Measurements from ENCODE around the gene KRT3.

Gene KRT3

DNA sequence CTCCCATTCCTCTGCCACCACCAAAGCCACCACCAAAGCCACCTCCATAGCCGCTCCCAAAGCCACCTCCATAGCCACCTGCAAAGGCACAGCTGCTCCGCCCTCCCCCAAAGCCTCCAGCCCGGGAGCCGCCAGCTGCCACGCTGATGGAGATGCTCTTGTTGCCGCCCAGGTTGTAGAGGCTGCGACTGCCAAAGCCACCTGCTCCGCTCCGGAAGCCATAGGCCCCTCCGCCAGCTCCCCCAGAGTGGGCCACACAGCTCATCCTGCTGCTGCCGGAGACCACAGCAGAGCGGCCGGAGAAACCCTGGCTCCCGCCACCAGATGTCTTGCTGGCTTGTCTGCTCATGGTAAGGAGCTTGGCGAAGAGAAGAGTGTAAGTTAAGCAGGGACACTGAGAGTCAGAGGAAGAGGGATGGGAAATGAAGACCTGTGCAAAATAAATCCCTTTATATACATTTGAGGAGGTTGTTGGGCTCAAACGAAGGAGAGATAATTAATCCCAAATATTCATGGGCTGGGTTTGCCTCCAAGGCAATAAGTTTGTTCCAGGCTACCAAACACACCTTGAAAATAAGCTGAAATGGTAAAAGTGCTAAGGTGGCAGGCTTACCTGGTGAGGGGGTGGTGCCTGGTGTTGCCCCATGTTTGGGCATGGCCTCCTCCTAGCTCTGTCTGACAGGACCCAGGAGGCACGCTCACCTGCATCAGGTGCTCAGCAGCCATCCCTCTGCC, at the start of gene KRT3:
KRT3 (minus strand) TSS at position 424 of the 735 bp plus-strand sequence; CDS start at position 349, 75 bp downstream.
- DNase-seq (ENCODE audit: low read depth in 4 of 4, low spot score in 1 of 4): no peak

GRCh38 chr12:52844386-52844785, 48.5 kb upstream of the KRT3 start:
- no peak for DNase-seq (ENCODE audit: low read depth in 4 of 4, low spot score in 1 of 4)

- DNase-seq (ENCODE audit: low read depth in 4 of 4, low spot score in 1 of 4): no peak
Observed at GRCh38 chr12:52839436-52840105, 43.7 kb upstream of the KRT3 start.

DNA sequence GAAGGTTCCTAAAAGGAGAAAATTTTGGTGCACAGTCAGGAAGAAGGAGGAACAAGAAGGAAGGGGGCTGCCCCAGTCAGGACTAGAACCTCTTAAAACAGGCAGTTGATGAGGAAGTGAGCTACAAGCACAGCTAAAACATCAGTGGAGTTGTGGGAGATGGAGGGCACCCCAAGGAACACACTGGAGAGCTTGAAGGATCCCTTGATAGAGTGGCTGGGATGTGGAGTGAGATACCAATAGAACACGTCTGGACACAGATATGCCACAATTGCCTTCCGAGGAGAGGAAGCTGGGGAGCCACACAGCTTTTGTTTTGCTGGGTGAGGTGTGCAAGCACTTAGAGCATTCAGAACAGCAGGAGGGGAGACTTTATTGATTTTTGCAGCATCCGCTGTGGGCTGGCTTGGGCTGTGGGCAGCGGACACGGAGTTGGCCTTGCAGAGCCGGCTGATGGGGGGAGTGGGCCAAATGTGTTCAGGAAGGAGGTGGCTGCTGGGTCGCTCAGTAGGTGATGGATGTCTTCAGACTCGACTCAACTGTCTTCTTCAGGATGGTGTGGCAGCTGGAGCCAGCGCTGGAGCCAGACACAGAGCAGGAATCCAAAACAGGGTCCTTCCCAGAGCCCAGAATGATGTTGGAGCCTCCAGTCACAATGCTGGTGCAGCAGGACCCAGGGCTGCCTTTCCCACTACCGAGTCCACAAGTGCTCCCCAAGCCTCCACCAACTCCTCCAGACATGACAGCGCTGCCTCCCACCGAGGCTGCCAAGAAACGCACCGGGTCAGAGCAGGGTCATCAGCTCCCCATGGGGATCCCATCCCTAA, 42.9 kb upstream of the KRT3 start:
- DNase-seq (ENCODE audit: low read depth in 4 of 4, low spot score in 1 of 4): no peak

- no peak for DNase-seq (ENCODE audit: low read depth in 4 of 4, low spot score in 1 of 4)
Observed at GRCh38 chr12:52837781-52838608, 42.1 kb upstream of the KRT3 start.

DNA sequence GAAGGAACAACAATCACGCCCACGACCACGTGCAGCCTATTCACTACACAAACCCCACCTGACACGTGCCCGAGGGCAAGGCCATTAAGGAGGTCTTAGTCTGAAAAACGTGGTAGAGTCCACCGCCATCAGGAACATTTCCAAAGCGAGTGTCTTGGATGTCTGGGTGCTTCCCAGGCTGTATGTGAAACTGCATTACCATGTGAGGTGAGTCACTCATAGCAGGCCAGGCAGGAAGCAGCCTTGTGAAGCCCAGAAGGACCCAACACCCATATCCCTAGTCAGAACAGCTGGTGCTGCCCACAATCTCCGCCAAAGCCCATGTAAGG, 41.5 kb upstream of the KRT3 start:
- no peak for DNase-seq (ENCODE audit: low read depth in 4 of 4, low spot score in 1 of 4)

DNA sequence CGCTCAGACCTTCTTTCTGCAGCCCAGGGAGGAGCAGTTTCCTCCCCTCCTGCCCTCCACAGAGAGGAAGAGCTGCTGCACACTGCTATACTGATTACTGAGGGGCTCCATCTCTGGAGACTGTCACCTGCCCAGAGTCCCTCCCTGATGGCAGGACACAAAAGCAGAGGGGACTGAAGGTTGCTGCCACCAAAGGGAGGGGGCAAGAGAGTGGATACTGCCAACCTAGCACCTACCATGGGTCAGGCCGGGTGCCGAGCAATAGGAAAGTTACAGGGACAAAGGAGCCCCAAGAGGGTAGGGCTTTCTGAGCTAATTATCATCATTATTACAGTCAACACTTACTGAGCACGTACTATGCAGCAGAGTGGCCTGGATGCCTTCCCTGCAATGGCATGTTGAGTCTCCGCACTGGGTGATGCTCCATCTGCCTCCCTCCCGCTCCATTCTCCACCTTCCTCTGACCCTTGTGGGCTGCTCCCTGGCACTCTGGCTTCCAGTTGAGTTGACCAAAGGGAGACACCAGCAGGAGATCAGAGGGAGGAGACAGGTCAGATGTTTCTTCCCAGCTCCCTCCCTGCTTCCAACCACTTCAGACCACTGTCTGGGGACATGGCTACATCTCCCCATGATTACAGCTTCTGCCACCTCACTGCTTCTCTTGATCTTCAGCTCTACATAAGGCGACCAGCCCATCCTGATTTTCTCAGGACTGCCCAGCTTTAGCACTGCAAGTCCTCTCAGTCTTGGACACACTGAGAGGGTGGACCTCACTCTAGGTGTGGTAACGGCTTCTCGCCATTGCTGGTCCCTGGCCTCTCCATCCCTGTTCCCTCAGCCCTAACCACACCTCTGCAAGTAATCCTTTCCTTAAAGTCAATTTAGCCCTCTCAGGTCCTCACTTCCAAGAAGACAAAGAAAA, 40.8 kb upstream of the KRT3 start:
- no peak for DNase-seq (ENCODE audit: low read depth in 4 of 4, low spot score in 1 of 4)

GRCh38 chr12:52836042-52836466, 40.1 kb upstream of the KRT3 start:
- DNase-seq (ENCODE audit: low read depth in 4 of 4, low spot score in 1 of 4): peak; percentile 13 to 43 (median 19)

DNA sequence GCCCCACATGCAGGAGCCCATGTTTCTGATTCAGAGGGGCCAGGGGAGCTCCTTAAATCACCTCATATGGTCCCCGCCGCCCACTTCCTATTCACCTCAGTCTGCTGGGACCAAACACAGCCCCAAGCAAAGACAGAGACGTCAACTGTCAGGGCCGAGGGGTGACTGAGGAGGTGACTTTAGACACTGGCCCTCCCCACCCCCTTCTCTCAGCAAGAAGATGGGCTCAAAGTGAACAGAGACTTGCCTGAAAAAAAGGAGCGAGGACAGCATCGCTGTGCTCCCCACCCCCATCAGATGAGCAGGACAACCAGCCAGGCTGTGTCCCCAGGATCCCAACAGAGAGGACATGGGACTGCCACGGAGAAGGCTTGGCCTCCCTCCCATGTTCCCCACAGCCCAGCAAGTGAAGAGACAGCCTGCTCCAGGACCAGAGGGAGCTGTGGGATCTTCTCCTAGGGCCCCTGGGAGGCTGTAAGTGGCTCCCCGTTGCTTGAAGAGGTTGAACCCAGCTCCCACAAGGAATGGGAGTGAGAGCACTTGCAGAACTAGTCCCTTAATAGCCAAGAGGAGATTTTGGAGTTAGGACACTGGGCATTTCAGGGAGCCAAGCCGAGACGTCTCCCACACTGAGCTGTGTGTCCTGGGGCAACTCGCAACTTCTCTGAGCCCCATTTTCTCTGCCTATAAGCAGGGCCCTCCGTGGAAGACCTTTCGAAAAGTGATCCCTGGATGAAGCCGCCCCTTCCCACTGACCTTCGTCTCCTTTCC, 39.5 kb upstream of the KRT3 start:
- no peak for DNase-seq (ENCODE audit: low read depth in 4 of 4, low spot score in 1 of 4)

GRCh38 chr12:52834727-52835001, 38.7 kb upstream of the KRT3 start:
- DNase-seq (ENCODE audit: low read depth in 4 of 4, low spot score in 1 of 4): no peak

DNA sequence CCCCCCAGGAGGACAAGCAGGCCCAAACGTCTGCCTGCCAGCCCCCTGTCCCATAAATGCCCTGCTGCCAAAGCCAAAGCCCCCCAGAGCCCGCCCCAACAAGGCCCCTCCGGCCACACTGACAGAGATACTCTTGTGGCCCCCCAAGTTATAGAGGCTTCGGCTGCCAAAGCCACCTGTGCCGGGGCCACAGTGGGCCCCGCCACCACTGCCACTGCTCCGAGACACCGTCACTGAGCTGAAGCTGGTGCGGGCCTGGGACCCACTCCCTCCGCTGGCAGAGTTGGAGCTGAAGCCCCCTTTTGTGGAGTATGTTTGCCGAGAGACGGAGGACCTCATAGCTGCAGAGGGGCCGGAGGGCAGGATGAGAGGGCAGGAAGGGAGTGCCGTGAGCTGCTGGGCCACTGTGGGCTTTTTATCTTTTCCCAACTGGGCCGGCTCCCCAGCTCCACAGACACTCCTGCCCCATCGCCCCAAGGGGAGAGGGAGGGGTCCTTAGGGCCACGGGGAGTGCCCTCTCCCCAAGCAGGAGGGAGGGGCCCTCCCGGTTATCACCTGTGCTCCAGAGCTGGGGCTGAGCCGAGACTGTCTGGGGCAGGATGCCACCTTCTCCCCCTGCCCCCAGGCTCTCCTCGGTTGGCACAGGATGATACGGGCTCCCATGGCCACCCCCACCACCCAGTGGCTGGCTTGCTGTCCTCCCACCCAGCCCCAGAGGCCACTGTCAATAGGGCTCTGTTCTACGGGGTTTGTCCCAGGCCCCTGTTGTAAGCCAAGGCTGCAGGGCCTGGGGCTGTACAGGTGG, 38.2 kb upstream of the KRT3 start, which contains the start of gene KRT79:
KRT79 (minus strand) TSS at position 390 of the 805 bp plus-strand sequence; CDS start at position 339, 51 bp downstream.
- DNase-seq (ENCODE audit: low read depth in 4 of 4, low spot score in 1 of 4): no peak

DNA sequence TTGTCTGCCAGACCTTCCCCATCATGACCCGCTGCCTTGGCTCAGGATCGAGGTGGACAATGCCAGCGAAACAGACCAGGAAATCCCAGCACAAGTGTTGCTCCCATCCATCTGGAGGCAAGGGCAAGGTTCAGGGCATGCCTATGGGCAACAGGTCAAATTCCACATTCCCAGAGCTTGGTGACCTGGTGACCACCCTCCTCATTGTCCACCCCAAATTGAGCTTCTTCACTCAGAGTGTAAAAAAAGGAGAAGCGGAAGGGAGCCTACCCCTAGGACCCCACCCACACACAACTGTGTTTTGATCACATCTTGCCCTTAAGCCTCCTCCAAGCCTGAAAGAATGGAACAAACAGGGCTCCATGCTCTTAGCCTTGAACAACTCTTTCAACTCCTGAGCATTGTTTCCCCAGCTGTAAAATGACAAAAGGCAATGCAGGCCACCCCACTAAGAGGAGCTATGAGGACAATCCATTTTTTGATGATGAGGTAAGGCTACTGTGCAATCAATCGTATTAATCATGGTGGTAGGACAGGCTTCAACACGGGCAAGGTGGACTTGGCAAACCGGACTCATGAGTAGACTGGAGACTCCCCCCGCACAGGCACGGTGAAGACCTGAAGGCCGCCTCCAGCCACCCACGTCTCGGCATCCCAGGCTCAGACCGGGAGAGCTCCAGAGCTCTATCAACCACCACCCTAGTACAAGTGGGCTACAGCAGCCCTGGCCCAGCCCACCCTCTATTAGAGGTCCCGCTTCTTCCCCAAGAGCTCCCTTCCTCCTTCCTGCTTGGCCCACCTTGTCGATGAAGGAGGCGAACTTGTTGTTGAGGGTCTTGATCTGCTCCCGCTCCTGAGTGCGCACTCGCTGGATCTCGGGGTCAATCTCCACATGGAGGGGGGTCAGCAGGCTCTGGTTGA, 37.3 kb upstream of the KRT3 start:
- DNase-seq (ENCODE audit: low read depth in 4 of 4, low spot score in 1 of 4): no peak

DNA sequence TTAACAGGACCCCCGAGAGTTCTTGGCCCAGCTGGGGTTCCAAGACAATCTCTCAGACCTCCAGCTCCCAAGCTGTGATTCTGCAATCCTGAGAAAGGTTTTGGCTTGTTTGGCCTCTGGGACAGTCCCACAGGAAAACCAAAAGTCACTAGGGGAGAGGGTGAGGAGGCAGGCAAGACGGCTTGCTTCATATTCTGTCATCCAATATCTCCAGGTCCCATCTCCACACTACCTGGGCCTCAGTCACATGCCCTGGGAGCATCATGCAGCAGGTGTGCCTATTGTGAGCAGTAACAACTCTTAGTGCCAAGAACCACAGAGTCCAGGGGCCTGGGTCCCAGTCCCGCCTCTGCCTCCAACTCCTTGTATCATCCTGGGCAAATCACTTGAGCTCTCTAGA, 36.5 kb upstream of the KRT3 start:
- DNase-seq (ENCODE audit: low read depth in 4 of 4, low spot score in 1 of 4): no peak

- no peak for DNase-seq (ENCODE audit: low read depth in 4 of 4, low spot score in 1 of 4)
Observed at GRCh38 chr12:52831251-52831650, 35.3 kb upstream of the KRT3 start.

DNA sequence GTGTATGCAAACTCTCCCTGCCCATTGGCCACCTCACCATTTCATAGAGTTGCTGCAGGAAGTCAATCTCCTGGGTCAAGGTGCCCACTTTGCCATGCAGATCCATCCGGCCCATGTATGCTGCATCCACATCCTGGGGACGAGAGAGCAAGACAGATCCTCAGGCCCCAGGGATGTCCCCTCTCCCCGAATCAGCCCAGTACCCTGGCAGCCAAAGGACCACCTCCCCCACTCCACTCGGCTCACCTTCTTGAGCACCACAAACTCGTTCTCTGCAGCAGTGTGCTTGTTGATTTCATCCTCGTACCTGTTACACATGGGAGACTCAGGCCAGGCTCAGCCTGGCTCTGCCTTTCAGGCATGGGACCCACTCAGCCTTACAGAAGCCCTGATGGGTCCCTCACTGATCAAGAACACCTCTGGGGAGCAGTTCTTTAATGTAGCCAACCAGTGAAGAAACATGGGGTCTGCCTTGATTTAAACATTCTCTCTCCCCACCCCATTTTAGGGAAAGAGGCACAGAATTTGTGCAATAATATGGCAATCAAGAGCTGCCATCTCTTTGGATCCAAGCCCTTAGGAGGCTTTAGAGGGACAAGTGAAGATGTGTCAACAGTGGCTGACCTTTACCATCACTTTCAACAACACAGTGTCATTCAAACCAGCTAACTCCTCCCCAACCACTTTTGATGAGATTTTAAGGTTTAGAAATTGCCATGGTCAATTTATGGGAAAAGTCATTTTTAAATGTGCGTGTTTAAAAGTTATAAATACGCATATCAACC, 34.3 kb upstream of the KRT3 start:
- DNase-seq (ENCODE audit: low read depth in 4 of 4, low spot score in 1 of 4): no peak

DNA sequence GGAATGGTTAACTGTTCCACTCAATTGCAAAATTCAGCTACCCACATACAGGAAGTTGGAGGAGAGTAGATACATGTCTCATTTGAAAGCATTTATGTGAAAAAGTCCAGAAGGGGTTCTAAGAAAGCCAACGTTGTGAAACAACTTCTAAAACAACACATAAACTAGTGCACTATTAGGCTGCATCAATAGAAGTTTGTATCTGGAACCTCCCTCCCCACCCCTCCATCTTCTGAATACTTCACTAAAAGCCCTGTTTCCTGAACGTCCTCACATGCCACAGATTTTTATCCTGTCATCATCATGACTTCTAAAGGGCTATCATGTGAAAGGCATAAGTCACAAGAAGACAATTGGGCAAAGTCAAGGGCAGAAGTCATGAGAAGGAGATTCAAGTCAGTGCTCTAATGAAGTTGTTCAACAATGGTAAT, 32.7 kb upstream of the KRT3 start:
- DNase-seq (ENCODE audit: low read depth in 4 of 4, low spot score in 1 of 4): no peak

DNA sequence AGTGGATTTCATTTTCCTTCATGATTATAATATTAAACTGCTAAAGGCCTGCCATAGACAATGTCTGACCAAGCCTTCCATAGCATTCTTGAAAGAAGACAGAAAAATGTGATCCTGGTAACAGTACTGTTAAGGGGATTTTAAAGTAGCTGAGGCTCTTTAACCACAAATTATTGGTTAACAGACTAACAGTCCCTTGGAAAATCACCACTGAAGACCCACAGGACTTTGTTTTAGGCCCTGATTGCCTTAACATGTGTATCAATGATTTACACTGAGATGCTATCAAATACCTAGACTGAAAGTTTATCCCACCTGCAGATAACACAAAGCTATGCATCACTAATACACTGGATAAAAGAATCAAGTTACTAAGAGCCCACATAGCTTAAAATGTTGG, 32.2 kb upstream of the KRT3 start:
- DNase-seq (ENCODE audit: low read depth in 4 of 4, low spot score in 1 of 4): no peak
